Mesodermal cell (in vitro differentiated cells): ENCODE data around the gene METRN. TPM values are rescaled to one million over a fixed set of nuclear protein-coding genes. Genes with fewer than 3 reads are reported as not detected.

Source experiments
- H3K27ac ChIP-seq: 2 replicates; pipeline ENCODE4 v1.7.0; 2013; ENCODE audit warnings: mild to moderate bottlenecking, low read depth, low read length, moderate library complexity; ENCODE audit not compliant: severe bottlenecking
- H3K36me3 ChIP-seq: 2 replicates; pipeline ENCODE4 v1.7.1; 2013; ENCODE audit warnings: mild to moderate bottlenecking, low read length, moderate library complexity; ENCODE audit not compliant: control insufficient read depth, insufficient read depth
- H3K4me1 ChIP-seq: one replicate; pipeline ENCODE4 v1.7.1; 2013; ENCODE audit warnings: mild to moderate bottlenecking, low read length; ENCODE audit not compliant: insufficient read depth, control insufficient read depth, poor library complexity, severe bottlenecking
- H3K4me3 ChIP-seq: 2 replicates; pipeline ENCODE4 v1.7.0; 2013; ENCODE audit warnings: low read length, control low read depth, mild to moderate bottlenecking; ENCODE audit not compliant: insufficient read depth, poor library complexity, severe bottlenecking; ENCODE audit errors: extremely low read depth
- H3K9me3 ChIP-seq: 2 replicates; pipeline ENCODE4 v1.7.1; 2013; ENCODE audit warnings: mild to moderate bottlenecking, low read length, moderate library complexity; ENCODE audit not compliant: control insufficient read depth
- WGBS, 2 experiments: methylation state at CpG; one replicate each; pipeline ENCODE4 v1.1.5; 2013; ENCODE audit warnings: missing lambda C conversion rate in 2 of 2; ENCODE audit not compliant: insufficient coverage in 2 of 2; 5-methylcytosine and 5-hydroxymethylcytosine counted together
- polyA plus RNA-seq, 2 experiments: library from polyadenylated mRNA; stranded (reverse); fragments of 50-300 nt; gene quantifications; one replicate each; pipeline ENCODE4 v1.2.3, GENCODE V29; 2013

The METRN gene
- polyA plus RNA-seq (2013, experiment 1 of 2), result 88.1 TPM
- polyA plus RNA-seq (2013, experiment 2 of 2), result 60.5 TPM

GRCh38 chr16:714558-715476 lies at the start of gene METRN:
Gene METRN (plus strand): TSS chr16:715118. CDS start chr16:715290, 172 bp downstream.
- Histone ChIP-seq H3K4me3 (peak within 1 kb of the TSS; percentile 58), H3K9me3 (no peaks in the 10 kb centered on the region), H3K4me1 (peaks cover 19% of the 10 kb centered on the region), H3K27ac (peak within 1 kb of the TSS; percentile 53), H3K36me3 (peaks cover 4% of the 10 kb centered on the region)
- 12 to 15% methylated on average over 79 to 87 of the region's 108 CpGs for WGBS, 2 experiments

- Histone ChIP-seq H3K4me3 (no peak overlapping the region), H3K27ac (no peak overlapping the region), H3K9me3 (no peaks in the 10 kb centered on the region), H3K36me3 (peaks cover 29% of the 10 kb centered on the region), H3K4me1 (peaks cover 7% of the 10 kb centered on the region)
- WGBS, 2 experiments, result 89 to 90% methylated on average over 13 of the region's 13 CpGs
These were observed 48.3 kb upstream of the METRN start for GRCh38 chr16:666572-666971.

- Histone ChIP-seq H3K4me1 (peaks cover 7% of the 10 kb centered on the region), H3K4me3 (no peak overlapping the region), H3K9me3 (no peaks in the 10 kb centered on the region), H3K27ac (no peak overlapping the region), H3K36me3 (peaks cover 35% of the 10 kb centered on the region)
- 91 to 94% methylated on average over 20 to 21 of the region's 22 CpGs for WGBS, 2 experiments
These were observed 47.7 kb upstream of the METRN start for GRCh38 chr16:667113-667779.

- WGBS, 2 experiments, result 0 to 2% methylated on average over 43 to 66 of the region's 78 CpGs
- H3K4me3 ChIP-seq, result peak within 1 kb of the TSS; percentile 80
- peaks cover 36% of the 10 kb centered on the region for H3K36me3 ChIP-seq
- no peak within 1 kb of the TSS for H3K27ac ChIP-seq
- H3K4me1 ChIP-seq, result peaks cover 7% of the 10 kb centered on the region
- H3K9me3 ChIP-seq, result no peaks in the 10 kb centered on the region
These were observed 47.0 kb upstream of the METRN start, which contains the start of gene RHOT2 for GRCh38 chr16:667780-668518. Gene RHOT2 (plus strand): TSS chr16:668132. CDS start chr16:668200, 68 bp downstream.

GRCh38 chr16:668519-669171 lies 46.3 kb upstream of the METRN start:
- 16% methylated on average over 47 to 50 of the region's 50 CpGs for WGBS, 2 experiments
- H3K36me3 ChIP-seq, result peaks cover 43% of the 10 kb centered on the region
- H3K9me3 ChIP-seq, result no peaks in the 10 kb centered on the region
- H3K27ac ChIP-seq, result no peak overlapping the region
- peak overlapping the region; percentile 80 for H3K4me3 ChIP-seq
- H3K4me1 ChIP-seq, result peaks cover 7% of the 10 kb centered on the region

GRCh38 chr16:669666-670065 lies 45.3 kb upstream of the METRN start:
- Histone ChIP-seq H3K27ac (no peak overlapping the region), H3K4me1 (peaks cover 9% of the 10 kb centered on the region), H3K9me3 (no peaks in the 10 kb centered on the region), H3K4me3 (no peak overlapping the region), H3K36me3 (peaks cover 49% of the 10 kb centered on the region)
- 96 to 99% methylated on average over 11 to 12 of the region's 13 CpGs for WGBS, 2 experiments

- no peaks in the 10 kb centered on the region for H3K9me3 ChIP-seq
- H3K4me3 ChIP-seq, result no peak overlapping the region
- H3K4me1 ChIP-seq, result peaks cover 17% of the 10 kb centered on the region
- WGBS, 2 experiments, result 97 to 98% methylated on average over 41 to 51 of the region's 52 CpGs
- H3K36me3 ChIP-seq, result peaks cover 49% of the 10 kb centered on the region
- H3K27ac ChIP-seq, result no peak overlapping the region
These were observed 44.2 kb upstream of the METRN start for GRCh38 chr16:670485-671352.

- H3K4me1 ChIP-seq, result peaks cover 17% of the 10 kb centered on the region
- no peak overlapping the region for H3K4me3 ChIP-seq
- peaks cover 49% of the 10 kb centered on the region for H3K36me3 ChIP-seq
- 93 to 99% methylated on average over 30 to 34 of the region's 40 CpGs for WGBS, 2 experiments
- no peaks in the 10 kb centered on the region for H3K9me3 ChIP-seq
- no peak overlapping the region for H3K27ac ChIP-seq
These were observed 43.4 kb upstream of the METRN start for GRCh38 chr16:671353-672131.

GRCh38 chr16:672371-672770 lies 42.5 kb upstream of the METRN start:
- Histone ChIP-seq H3K9me3 (no peaks in the 10 kb centered on the region), H3K27ac (no peak overlapping the region), H3K4me1 (peaks cover 17% of the 10 kb centered on the region), H3K36me3 (peaks cover 49% of the 10 kb centered on the region), H3K4me3 (no peak overlapping the region)
- 97 to 98% methylated on average over 17 to 19 of the region's 19 CpGs for WGBS, 2 experiments
